Activated CD4-positive, CD25-positive, alpha-beta regulatory T cell treated with anti-CD3 and anti-CD28 coated beads, Interleukin-2, amount 50 U/mL, for 72 hours (primary cell): ENCODE measurements around the gene ALKBH4.
"Not testable (repeated sequence)": the region's sequence is repeated elsewhere in the genome, so short reads cannot be mapped to it uniquely, and the experiment has no call there.

ENCODE experiments used
- DNase-seq: peaks from one replicate; pipeline ENCODE4 v3.0.0; 2021

ALKBH4 gene

GRCh38 chr7:102426268-102427018, 38.2 kb downstream of the ALKBH4 start:
- peak; percentile 71 for DNase-seq

- peak; percentile 79 for DNase-seq
Measured at GRCh38 chr7:102425639-102426267, 38.9 kb downstream of the ALKBH4 start.

GRCh38 chr7:102424787-102425218, 39.9 kb downstream of the ALKBH4 start:
- no peak for DNase-seq

- no peak for DNase-seq
Measured at GRCh38 chr7:102424129-102424551, 40.5 kb downstream of the ALKBH4 start.

GRCh38 chr7:102421706-102422240, 42.9 kb downstream of the ALKBH4 start:
- DNase-seq, result no peak

GRCh38 chr7:102418592-102418991, 46.1 kb downstream of the ALKBH4 start:
- no peak for DNase-seq

- DNase-seq, result no peak
Measured at GRCh38 chr7:102417105-102417504, 47.6 kb downstream of the ALKBH4 start.

GRCh38 chr7:102416406-102416805, 48.3 kb downstream of the ALKBH4 start:
- no peak for DNase-seq

- DNase-seq, result peak; percentile 67
Measured at GRCh38 chr7:102415685-102416225, 48.9 kb downstream of the ALKBH4 start.

GRCh38 chr7:102413611-102414010, 51.1 kb downstream of the ALKBH4 start:
- no peak for DNase-seq

GRCh38 chr7:102413091-102413490, 51.6 kb downstream of the ALKBH4 start:
- DNase-seq, result no peak

- DNase-seq, result no peak
Measured at GRCh38 chr7:102412548-102412947, 52.1 kb downstream of the ALKBH4 start.

GRCh38 chr7:102410918-102411317, 53.7 kb downstream of the ALKBH4 start:
- no peak for DNase-seq

- DNase-seq, result no peak
Measured at GRCh38 chr7:102410123-102410522, 54.5 kb downstream of the ALKBH4 start.

GRCh38 chr7:102409340-102409739, 55.3 kb downstream of the ALKBH4 start:
- no peak for DNase-seq

- DNase-seq, result not testable (repeated sequence)
Measured at GRCh38 chr7:102408530-102408929, 56.1 kb downstream of the ALKBH4 start.

- DNase-seq, result no peak
Measured at GRCh38 chr7:102407910-102408309, 56.8 kb downstream of the ALKBH4 start.
